ENCODE measurements around the gene CCND3.
A peak's percentile ranks its signal among the peaks of the same experiment; 100 is the strongest.
"Not testable (repeated sequence)": the region's sequence is repeated elsewhere in the genome, so short reads cannot be mapped to it uniquely, and the experiment has no call there.

CCND3 gene

DNA sequence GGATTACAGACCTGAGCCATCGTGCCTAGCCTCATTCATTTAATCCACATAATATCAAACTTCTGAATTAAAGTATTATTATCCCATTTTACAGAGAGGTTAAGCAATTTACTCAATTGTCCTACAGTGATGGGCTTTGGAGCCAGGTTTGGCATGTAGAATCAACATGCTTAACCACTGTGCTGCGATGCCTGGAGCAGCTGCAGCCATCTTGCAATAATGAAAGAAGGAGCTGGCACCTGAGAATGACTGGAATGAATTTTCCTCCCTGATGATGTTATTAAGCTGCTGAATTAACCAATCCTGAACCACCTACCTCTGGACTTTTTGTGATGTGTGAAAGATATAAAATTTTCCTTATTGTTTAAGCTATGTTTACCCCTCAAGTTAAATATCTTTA is 13.1 kb upstream of the CCND3 start:
- no peak for DNase-seq (ENCODE audit: low read depth in 1 of 2, low spot score in 1 of 2)

DNA sequence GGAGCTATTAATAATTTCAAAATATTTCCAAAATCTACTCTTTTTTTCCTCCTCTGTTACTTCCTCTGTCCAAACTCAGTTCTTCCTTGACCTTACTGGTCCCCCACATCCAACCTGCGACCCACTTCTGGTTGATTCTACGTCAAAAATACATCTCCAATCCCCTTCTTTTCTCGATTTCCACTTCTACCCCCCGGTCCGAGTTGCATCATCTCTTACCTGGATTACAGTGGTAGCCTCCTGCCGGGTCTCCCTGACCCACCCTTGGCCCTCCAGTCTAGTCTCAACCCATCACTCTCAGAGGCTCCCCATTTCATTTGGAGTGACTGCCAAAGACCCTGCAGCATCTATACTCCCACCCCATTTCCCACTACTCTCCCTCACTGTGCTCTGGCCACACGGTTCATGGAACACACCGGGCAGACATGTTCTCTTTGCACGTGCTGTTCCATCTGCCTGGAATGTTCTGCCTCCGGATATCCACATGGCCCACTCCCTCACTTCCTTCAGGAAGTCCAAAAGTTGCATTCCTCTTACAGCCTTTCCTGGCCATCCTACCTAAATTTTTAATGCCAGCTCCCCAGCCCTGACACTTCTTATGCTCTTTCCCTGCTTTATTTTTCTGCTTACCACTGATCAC is 6.1 kb upstream of the CCND3 start:
- no peak for DNase-seq (ENCODE audit: low read depth in 1 of 2, low spot score in 1 of 2)

DNA sequence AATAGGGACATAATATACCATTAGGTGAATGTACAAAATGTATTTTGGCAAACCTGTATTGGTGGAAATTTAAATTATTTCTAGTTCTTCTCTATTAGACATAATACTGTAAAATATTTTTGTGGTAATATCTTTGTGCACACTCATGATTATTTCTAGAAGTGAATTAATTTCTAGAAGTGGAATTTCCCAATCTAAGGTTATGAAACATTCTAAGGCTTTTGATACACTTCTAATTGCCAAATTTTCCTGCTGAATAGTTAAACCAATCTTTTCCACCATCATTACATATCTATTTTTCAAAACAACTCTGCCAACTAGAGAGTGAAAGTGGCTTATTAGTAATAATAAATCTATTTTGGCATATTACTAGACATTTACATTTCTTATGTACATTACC is 1.8 kb upstream of the CCND3 start:
- no peak for DNase-seq (ENCODE audit: low read depth in 1 of 2, low spot score in 1 of 2)

DNA sequence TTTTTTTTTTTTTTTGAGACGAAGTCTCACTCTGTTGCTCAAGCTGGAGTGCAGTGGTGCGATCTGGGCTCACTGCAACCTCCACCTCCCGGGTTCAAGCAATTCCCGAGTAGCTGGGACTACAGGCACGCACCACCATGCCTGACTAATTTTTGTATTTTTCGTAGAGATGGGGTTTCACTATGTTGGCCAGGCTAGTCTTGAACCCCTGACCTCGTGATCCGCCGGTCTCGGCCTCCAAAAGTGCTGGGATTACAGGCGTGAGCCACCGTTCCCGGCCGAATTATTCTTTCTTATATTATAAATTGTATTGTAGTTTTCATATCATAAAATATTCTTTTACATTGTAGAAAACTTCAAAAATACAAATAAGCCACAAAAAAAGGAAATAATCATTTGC is 1.3 kb upstream of the CCND3 start:
- DNase-seq (ENCODE audit: low read depth in 1 of 2, low spot score in 1 of 2): not testable (repeated sequence)

DNA sequence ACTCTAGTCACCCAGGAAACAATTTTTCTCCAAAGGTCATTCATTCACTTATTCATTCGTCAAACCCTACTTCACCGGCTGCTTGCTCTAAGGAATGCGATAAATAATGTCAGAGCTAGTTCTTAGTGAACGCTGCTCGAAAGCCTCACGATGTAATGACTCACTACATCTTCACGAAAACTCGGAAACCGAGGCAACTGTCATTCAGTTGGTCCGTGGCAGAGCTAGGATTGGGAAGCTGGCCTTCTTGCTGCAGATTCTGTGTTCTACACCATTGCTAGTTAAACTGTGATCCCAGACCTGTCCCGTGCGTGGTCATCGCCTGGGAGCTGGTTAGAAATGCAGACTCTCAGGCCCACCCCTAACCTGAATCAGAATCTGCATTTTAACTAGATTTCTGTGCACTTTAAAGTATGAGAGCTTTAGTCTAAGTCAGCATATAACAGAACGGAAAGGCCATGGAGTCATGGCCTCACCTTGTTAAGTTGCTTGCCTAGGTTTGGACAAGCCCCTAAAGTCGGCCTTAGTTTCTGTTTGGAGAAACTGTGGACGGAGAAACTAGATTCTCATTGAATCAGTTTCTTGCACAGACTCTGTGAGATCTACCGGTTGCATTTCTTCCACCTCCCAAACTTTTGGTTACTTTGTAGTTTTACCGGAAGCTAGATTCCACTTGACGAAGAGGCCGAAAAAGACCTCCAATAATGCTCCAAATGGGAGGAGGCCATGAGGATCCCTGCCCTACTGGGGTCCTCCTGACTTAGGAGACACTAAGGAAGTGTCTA is 651 bp upstream of the CCND3 start:
- no peak for DNase-seq (ENCODE audit: low read depth in 1 of 2, low spot score in 1 of 2)

DNA sequence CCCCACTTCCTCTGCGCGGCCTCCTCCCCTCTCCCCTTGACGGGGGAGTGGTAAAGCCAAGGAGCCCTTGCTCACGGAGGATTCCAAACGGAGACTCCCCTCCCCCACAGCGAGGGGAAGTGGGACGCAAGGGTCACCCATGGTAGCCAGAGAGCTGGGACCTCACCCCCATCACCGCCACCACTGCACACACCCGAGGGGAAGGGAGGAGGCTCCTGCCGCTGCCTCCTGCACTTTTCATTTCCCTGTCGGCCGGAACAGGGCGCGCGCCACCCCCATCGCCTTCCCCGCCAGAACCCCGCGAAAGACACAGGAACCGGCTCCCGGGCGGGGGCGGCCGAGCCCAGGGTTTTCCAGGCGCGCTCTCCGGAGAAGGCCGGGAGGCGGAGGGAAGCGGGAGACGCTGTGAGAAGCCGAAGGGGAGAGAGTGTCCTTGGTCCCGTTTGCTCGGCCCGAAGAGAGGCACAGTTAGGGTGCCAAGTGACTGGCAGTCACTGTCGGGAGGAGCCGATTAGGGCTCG is 789 bp downstream of the CCND3 start:
- no peak for DNase-seq (ENCODE audit: low read depth in 1 of 2, low spot score in 1 of 2)

DNA sequence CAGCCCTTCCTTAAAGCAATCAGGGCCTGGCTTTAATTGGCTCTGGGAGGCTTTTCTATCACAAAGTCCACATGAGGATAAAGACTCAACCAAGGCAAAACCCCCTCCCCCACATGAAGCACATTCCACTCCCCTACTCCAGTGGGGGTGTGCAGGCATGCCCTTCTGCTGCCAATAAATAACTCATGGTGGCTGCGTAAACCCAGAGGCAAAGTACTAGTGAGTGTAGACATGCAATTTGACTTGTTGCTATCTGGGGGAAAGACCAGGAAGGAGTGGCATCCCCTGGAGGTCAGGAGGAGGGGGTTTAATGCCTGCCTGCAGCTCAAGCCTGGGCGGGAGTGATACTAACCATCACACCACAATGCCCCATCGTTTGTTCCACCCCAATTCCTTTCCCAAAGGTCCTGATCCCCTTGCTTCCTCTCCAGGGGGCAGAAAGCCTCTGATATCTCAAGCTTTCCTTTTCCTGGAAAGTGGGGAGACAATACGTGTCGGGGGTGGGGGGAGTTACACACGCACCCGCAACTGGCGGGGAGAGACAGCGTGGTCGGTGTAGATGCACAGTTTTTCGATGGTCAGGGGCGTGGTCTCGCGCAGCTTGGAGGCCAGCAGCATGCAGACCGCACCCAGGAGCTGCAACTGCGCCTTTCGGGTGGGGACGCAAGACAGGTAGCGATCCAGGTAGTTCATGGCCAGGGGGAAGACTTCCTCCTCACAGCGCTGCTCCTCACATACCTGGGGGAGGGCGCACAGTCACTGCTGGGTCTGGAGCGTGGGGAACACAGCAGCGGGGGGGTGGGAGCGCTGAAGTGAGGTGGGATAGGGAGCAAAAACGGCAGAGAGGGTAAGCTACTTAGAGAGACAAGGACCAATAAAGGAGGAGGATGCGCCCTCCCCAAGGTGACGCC is 1.5 kb downstream of the CCND3 start:
- no peak for DNase-seq (ENCODE audit: low read depth in 1 of 2, low spot score in 1 of 2)

DNA sequence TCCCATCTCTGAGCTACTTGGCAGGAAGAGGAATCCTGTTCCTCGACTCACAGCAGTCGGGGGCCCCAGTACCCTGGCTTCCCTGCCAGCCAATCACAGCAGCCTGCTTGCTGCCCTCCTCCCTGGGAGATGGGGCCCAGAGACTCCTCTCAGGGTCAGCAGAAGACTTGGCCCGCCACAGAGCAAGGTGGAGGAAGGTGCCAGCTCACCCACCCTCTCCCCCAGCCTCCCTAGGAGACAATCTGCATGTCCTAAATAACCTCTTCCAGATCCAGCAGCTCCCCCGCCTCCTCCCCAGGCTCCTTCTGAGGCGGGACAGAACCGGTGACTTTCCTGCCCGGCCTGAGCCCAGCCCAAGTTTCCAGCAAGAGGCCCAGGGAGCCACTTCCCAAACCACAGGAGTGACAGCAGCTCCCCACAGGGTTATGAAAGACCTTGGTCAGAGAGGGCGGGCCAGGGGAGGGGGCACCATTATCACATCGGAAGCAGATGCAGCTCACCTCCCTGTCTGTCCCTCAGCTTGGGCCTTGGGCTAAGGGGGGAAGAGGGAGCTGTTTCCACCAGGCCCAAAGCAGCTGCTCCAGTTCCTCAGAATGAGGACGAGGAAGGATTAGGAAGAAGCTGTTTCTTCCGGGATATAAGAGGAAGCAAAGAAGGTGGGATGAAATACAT is 2.3 kb downstream of the CCND3 start:
- DNase-seq (ENCODE audit: low read depth in 1 of 2, low spot score in 1 of 2): no peak

DNA sequence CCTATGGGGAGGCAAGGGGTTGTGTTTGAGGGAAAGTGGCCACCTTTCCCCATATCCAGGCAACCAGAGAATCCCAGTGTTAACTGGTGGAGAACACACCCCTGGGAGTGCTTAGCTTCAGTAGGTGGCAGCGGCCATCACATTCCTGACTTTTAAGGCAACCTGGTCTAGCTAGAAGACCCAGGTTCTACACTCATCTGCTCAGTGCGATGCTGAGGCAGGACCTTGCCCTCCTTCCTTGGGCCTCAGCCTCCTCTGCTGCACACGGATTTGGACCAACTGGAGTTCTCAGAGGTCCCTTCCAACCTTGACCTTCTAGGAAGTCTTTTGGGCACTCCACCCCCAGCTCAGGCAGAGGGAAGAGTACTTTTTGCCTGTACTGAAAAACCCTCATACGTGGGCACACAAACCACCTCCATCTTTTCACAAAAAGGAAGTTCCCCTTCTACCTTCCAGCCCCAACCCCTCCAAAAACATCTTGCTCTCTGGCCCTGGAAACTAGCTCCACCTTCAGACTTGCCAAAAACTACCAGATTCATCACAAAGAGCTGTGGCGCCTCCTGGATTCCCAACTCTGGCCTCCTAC is 2.9 kb downstream of the CCND3 start:
- DNase-seq (ENCODE audit: low read depth in 1 of 2, low spot score in 1 of 2): no peak

DNA sequence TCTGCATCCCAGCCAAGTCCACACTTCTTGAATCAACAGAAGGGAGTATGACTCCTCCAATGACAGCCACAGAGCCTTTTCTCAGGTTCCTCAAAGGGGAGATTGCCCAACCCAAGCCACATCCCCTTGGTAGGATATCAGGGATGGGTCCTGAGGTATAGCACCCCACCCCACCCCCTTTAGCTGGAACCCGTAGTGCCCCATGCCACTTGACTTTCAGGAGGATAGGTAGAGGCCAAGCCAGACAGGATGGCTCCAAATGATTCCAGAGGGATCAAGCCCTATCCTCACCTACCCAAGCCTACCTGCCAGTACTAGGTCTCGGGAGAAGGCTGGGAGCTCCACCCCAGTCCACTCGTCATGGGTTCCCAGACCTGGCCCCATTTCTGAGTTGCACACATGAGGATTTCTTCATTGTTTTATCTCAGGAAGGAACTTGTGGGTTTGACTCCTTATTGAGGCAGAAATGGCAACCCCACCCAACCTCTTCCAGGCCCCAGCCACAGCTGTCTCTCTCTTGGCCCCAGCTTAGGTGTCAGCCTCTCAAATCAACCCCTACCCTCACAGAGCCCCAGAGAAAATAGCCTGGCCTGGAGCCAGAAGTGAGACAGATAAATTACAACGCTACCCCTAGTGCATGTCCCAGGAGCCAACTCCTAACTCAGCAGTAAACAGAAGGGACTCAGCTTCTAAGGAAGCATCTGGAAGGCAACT is 3.6 kb downstream of the CCND3 start:
- no peak for DNase-seq (ENCODE audit: low read depth in 1 of 2, low spot score in 1 of 2)

DNA sequence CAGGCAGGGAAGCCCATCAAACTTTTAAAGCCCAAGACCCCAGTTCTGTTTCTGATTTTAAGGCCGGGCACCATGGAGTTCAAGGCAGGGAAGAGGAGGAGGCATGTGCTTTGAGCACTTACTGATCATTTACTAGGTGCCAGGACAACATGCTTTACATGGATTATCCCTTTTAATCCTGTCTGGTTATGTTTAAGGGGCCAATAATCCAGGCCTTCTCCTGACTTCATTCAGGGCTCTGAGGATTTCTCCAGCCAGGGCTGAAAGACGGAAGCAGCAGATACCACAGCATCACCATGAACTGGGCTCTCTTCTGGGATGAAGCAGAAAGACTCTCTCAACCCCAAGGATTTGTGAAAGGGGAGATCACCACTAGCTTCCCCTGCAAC is 4.1 kb downstream of the CCND3 start:
- no peak for DNase-seq (ENCODE audit: low read depth in 1 of 2, low spot score in 1 of 2)

DNA sequence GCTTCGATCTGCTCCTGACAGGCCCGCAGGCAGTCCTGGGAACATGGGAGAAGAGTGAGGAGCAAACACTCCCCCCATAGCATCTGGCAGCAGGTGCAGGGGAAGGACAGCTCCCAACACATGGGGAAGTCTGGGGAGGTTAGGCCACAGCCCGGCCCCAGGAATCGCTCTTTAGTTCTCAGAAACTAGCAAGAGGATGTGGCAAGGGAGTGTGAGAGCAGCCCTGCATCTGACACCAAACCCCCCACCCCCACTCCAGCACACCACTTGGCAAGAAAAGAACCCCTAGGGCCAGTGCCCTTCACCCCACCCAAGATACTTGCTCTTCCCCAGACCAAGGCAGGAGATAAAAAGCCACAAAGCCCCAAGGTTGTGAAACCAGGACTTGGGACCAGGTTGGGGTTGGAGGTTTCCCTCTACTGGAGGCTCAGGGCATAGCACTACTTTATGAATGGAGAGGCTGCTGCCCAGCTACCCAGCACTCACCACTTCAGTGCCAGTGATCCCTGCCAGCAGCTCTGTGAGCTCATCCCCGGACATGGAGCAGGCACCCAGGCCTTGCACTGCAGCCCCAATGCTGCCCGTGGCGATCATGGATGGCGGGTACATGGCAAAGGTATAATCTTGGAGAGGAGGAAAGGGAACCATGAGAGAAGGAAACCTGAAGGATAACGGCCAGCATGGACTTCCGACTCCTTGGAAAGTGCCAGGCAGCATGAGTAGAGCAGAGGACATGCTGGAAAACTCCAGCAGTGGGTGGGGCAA is 5.4 kb downstream of the CCND3 start:
- peak in 1 of 2 donors; percentile 63 for DNase-seq (ENCODE audit: low read depth in 1 of 2, low spot score in 1 of 2)

DNA sequence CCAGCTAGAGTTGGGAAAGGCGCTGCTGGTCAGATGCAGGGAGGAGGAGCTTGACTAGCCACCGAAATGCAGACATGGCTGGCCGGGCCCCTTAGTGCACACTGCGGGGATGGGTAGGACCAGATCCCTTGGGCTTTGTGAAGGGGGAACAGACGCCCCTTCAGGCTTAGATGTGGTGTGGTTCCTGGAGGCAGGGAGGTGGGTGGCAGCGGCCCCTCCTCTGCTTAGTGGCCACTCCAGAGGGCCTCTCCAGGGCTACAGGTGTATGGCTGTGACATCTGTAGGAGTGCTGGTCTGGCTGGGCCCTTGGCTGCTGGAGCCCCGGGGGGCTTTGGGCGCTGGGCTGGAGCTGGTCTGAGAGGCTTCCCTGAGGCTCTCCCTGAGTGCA is 5.9 kb downstream of the CCND3 start:
- no peak for DNase-seq (ENCODE audit: low read depth in 1 of 2, low spot score in 1 of 2)

DNA sequence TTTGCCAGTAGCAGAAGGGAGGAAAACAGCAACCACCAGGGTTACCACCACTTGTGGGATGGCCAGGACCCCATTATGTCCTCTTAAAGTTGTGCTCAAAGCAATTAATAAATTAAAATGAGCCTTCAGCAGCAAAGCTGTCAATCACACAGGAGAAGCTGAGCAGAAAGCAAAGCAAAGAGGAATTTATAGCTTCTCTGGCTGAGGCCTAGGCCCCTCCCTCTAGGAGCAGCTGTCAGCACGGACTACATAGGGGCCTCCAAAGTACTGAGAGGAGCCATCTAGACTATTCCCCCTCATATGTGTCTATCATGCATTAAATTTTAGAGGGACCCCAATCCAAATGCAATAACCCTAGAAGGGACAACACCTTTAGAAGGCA is 6.4 kb downstream of the CCND3 start:
- DNase-seq (ENCODE audit: low read depth in 1 of 2, low spot score in 1 of 2): no peak

DNA sequence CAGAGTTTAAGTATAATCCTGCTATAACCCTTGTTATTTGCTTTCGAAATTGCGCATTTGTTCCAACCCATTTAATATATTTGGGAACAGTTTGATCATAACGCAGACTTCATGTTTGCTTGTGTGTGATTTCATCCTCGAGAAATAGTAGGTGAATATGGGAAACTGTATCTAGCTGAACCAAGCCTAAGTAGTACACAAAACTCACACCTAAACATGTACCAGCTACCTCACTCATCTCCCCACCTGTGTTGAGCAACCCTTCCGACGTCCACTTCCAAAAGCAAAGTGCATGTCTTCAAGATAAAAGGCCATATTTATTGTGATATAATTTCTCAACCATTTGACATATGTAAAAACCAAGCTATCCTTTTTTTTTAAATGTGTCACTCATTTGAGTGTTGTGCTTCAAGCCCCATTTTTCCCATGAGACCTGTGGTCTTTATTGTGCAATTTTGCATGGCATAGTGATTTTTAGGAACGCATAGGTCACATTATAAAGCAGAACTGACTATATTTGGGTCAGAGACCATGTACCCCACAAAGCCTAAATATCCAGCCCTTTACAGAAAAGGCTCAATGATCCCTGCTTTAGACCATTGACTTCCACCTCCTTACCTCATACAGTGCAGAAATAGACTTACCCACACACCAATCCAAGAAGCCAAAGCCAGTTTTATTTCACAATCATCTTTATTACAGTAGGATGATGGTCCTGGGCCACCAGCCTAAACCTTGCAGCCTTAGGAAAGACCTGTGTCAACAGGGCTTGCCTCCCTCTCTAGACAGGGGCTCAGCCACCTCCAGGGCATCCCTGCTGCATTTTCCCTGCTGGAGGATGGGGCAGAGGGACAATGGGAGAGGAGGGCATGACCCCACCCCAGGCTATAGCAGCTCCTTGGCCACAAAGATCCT is 7.1 kb downstream of the CCND3 start:
- DNase-seq (ENCODE audit: low read depth in 1 of 2, low spot score in 1 of 2): no peak

DNA sequence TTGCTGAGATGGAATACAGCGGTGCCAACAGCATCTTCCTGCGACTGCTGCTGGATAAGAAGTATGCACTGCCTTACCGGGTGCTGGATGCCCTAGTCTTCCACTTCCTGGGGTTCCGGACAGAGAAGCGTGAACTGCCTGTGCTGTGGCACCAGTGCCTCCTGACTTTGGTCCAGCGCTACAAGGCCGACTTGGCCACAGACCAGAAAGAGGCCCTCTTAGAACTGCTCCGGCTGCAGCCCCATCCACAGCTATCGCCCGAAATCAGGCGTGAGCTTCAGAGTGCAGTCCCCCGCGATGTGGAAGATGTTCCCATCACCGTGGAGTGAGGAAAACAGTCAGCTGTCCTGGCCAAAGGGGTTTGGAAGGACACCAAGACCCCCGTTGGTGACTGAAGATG is 9.2 kb downstream of the CCND3 start:
- no peak for DNase-seq (ENCODE audit: low read depth in 1 of 2, low spot score in 1 of 2)

DNA sequence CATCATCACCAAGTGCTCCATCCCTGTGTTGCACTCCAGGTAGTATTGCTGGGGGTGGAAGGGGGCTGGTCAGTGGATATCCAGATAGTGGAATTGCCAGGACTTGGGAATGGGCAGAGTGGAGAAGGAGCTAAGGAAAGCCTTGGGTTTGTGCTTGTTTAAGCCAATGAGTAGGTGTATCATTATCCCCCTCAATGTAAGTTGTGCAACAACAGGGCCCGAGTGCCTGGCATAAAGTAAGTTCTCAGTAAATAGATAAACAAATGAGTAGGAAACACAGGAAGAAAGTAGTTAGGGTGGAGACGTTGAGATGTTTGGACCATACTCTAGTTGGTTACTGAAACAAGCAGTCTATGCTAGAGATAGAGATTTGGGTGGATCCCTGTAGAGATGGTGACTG is 9.8 kb downstream of the CCND3 start:
- no peak for DNase-seq (ENCODE audit: low read depth in 1 of 2, low spot score in 1 of 2)

DNA sequence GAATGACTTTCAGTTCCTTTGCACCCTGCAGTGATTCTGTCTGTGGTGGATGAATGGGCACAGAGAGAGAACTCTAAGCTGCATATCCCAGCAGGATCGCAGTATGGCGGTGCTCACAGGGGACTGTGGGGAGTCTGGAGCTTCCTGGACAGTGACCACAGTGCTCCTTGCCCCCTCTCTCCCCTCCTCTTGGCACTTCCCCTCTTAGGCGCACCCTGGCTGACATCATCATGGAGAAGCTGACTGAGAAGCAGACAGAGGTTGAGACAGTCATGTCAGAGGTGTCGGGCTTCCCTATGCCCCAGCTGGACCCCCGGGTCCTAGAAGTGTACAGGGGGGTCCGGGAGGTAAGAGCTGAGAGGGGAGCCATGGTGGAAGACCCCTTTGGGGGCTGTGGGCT is 11.7 kb downstream of the CCND3 start:
- DNase-seq (ENCODE audit: low read depth in 1 of 2, low spot score in 1 of 2): no peak

Data from activated CD4-positive, alpha-beta T cell treated with anti-CD3 and anti-CD28 coated beads, Interleukin-2, amount 50 U/mL, for 24 hours (primary cell).